ENCODE data around the gene FAHD1.

DNA sequence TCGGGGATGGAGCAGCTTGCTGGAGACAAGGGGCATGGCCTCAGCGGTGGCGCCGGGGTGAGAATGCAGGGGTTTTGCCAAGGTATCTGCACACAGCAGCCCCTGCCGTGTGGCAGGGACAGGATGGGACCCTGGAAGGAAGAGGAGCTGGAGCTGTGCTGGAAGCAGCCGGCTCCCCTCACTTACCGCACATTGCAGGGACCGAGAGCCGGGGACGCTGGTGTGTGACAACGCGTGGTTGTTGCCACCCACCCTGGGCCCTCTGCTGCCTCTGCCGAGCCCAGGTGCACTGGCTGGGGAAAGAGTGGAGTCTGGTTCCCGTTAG, 41.2 kb upstream of the FAHD1 start:
- TF ChIP-seq POLR2A (IDR thresholded peaks at IDR 0.05; ENCODE audit: low read length) = no peak
- TF ChIP-seq GATA1 (IDR thresholded peaks at IDR 0.05; ENCODE audit: low read depth, low read length) = no peak
